ENCODE measurements around the gene EPHB4.

The EPHB4 gene

DNA sequence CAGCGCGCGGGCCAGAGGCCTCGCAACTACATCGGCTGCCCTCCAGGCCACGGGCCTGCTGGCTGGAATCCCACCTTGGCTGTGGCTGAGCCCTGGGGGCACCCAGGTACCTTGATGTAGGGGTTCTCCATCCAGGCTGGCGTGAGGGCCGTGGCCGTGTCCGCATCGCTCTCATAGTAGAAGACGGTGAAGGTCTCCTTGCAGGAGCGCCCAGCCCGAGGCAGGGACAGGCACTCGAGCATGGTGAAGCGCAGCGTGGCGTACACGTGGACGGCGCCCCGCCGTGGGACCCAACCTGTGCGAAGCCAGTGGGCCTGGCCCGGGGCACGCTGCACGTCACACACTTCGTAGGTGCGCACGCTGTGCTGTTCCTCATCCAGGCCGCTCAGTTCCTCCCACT lies 3.8 kb downstream of the EPHB4 start:
- POLR2A ChIA-PET (ENCODE audit: low non-redundant PET): interaction anchor here (0.6 kb wide), 1 partner anchor 255 kb away, joined by 5 read pairs; no protein-coding TSS in a partner anchor

GRCh38 chr7:100823140-100823525 lies 4.2 kb downstream of the EPHB4 start:
- H3K27ac ChIP-seq: peak overlapping the region; percentile 92
- CTCF ChIA-PET: no interaction called here
- no peak for DNase-seq (ENCODE audit: low spot score)
- TF ChIP-seq CTCF (conservative IDR thresholded peaks at IDR 0.05; ENCODE audit: low read depth): no peak
- POLR2A ChIA-PET (ENCODE audit: low non-redundant PET): no interaction called here

More for the DNA sequence above, 3.8 kb downstream of the EPHB4 start:
- TF ChIP-seq CTCF (conservative IDR thresholded peaks at IDR 0.05; ENCODE audit: low read depth): no peak
- CTCF ChIA-PET: no interaction called here
- H3K27ac ChIP-seq: peak overlapping the region; percentile 92
- DNase-seq (ENCODE audit: low spot score): no peak

DNA sequence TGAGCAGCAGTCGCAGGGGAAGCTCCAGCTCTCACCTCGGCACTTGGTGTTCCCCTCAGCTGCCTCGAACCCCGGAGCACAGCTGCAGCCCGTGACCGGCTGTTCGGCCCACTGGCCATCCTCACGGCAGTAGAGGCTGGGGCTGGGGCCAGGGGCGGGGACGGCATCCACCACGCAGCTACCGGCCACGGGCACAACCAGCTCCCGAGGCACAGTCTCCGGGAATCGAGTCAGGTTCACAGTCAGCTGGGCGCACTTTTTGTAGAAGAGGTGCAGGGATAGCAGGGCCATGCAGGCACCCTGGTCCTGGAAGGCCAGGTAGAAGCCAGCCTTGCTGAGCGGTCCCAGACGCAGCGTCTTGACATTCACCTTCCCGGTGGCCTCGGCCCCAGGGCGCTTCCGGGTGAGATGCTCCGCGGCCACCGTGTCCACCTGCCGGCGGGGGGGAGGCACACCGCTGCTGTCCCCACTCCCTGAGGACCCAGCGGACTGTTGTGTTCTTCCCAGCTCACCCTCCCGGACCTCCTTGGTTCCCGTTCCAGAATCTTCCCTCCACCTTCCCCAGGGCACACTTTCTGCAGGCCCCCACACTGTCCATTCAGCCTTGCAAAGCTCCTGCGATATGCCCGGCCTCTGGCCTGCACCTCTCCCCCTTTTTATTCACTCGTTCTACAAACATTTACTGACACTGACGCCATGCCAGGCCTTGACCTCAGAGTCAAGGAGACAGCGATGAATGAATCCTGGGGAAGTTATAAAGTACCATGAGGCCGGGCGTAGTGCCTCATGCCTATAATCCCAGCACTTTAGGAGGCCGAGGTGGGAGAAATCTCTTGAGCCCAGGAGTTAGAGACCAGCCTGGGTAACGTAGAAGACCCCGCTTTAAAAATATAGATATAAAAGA lies 4.8 kb downstream of the EPHB4 start:
- ChIA-PET CTCF (no interaction called here), POLR2A (ENCODE audit: low non-redundant PET) (interaction anchor here (0.8 kb wide), 1 partner anchor 395 kb away, joined by 3 read pairs; no protein-coding TSS in a partner anchor)
- H3K27ac ChIP-seq: peak overlapping the region; percentile 92

GRCh38 chr7:100819586-100819985 lies 7.7 kb downstream of the EPHB4 start:
- no peak for DNase-seq (ENCODE audit: low spot score)
- POLR2A ChIA-PET (ENCODE audit: low non-redundant PET): no interaction called here
- TF ChIP-seq CTCF (conservative IDR thresholded peaks at IDR 0.05; ENCODE audit: low read depth): no peak
- CTCF ChIA-PET: no interaction called here
- H3K27ac ChIP-seq: peak overlapping the region; percentile 76

More for the DNA sequence above, 4.8 kb downstream of the EPHB4 start:
- DNase-seq (ENCODE audit: low spot score): no peak
- no peak for TF ChIP-seq CTCF (conservative IDR thresholded peaks at IDR 0.05; ENCODE audit: low read depth)

DNA sequence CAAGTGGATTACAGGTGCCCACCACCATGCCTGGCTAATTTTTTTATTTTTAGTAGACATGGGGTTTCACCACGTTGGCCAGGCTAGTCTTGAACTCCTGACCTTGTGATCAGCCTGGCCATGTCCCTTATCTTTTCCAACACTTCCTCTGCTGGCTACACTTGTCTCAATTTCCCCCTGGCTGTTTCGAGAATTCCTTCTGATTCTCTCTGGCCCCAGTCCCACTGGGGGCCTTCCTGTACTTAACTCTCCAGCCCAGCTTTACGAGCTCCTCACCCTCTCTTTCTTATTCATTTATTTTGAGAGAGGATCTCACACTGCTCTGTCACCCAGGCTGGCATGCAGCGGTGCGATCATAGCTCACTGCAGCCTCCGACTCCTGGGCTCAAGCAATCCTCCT lies 8.5 kb downstream of the EPHB4 start:
- CTCF ChIA-PET: interaction anchor here (0.6 kb wide), 1 partner anchor 62 kb away, joined by 3 read pairs; no protein-coding TSS in a partner anchor
- POLR2A ChIA-PET (ENCODE audit: low non-redundant PET): no interaction called here
- peak overlapping the region; percentile 76 for H3K27ac ChIP-seq
- DNase-seq (ENCODE audit: low spot score): no peak
- no peak for TF ChIP-seq CTCF (conservative IDR thresholded peaks at IDR 0.05; ENCODE audit: low read depth)

DNA sequence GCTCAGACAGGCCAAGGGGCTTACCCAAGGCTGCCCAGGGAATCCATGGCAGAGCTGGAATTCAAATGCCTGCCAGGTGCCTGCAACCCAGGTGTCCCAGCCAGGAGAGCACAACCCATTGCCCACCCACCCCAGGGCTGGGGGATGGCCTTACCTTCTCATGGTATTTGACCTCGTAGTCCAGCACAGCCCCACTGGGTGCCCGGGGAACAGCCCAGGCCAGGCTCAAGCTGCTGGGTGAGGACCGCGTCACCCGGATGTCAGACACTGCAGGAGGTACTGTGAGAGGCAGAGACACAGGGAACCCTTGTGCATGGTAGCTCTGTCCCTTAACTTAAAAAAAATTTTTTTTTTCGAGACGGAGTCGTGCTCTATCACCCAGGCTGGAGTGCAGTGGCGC lies 9.0 kb downstream of the EPHB4 start:
- no peak for DNase-seq (ENCODE audit: low spot score)
- CTCF ChIA-PET: no interaction called here
- TF ChIP-seq CTCF (conservative IDR thresholded peaks at IDR 0.05; ENCODE audit: low read depth): no peak
- POLR2A ChIA-PET (ENCODE audit: low non-redundant PET): no interaction called here
- peak overlapping the region; percentile 76 for H3K27ac ChIP-seq

All from RWPE1 (cell line).